Natural killer cell (primary cell): ENCODE data around the gene IGF2R. TPM values are rescaled to one million over a fixed set of nuclear protein-coding genes. Genes with fewer than 3 reads are reported as not detected.
A peak's percentile ranks its signal among the peaks of the same experiment; 100 is the strongest.

Source experiments
- ATAC-seq, 3 donors: fragments of 150-1000 bp in 2 of 3; fragments of 200-7000 bp in 1 of 3; cut with Tn5 transposase; 1 replicate in 1 of 3; 2 replicates in 2 of 3; pipeline ENCODE4 v1.10.0; 2021; ENCODE audit warnings: mild to moderate bottlenecking in 2 of 3, moderate library complexity in 2 of 3
- DNase-seq, 2 donors: peaks; one replicate each; pipeline versions ENCODE4 v3.0.0 to v3.0.0-alpha.2; 2013 to 2021; ENCODE audit warnings: mixed read lengths in 1 of 2
- H3K27ac ChIP-seq: one replicate; pipeline ENCODE4 v1.5.1; 2013; ENCODE audit warnings: mild to moderate bottlenecking, low read length
- H3K27me3 ChIP-seq: one replicate; pipeline ENCODE4 v1.6.1; 2013; ENCODE audit warnings: low read length; ENCODE audit not compliant: control insufficient read depth, insufficient read depth
- H3K36me3 ChIP-seq: one replicate; pipeline ENCODE4 v1.6.1; 2013; ENCODE audit warnings: low read length; ENCODE audit not compliant: control insufficient read depth, insufficient read depth
- H3K4me1 ChIP-seq: one replicate; pipeline ENCODE4 v1.6.1; 2013; ENCODE audit warnings: low read length; ENCODE audit not compliant: control insufficient read depth, insufficient read depth
- H3K4me3 ChIP-seq: one replicate; pipeline ENCODE4 v1.5.1; 2013; ENCODE audit warnings: low read length
- H3K9me3 ChIP-seq: one replicate; pipeline ENCODE4 v1.6.1; 2013; ENCODE audit warnings: low read length; ENCODE audit not compliant: control insufficient read depth, insufficient read depth
- H3K27ac Mint-ChIP-seq, 2 donors: one replicate each; pipeline ENCODE4 v1.8.0; 2022; ENCODE audit warnings: mild to moderate bottlenecking in 2 of 2, mixed read lengths in 2 of 2, moderate library complexity in 1 of 2
- H3K27me3 Mint-ChIP-seq, 2 donors: one replicate each; pipeline ENCODE4 v1.8.0; 2022; ENCODE audit warnings: low read depth in 2 of 2, mixed read lengths in 2 of 2
- H3K36me3 Mint-ChIP-seq: one replicate; pipeline ENCODE4 v1.8.0; 2022; ENCODE audit warnings: mixed read lengths
- H3K4me1 Mint-ChIP-seq, 2 donors: one replicate each; pipeline ENCODE4 v1.8.0; 2022; ENCODE audit warnings: mixed read lengths in 2 of 2
- H3K4me3 Mint-ChIP-seq: one replicate; pipeline ENCODE4 v1.8.0; 2022; ENCODE audit warnings: mild to moderate bottlenecking, moderate library complexity, mixed read lengths
- H3K9me3 Mint-ChIP-seq, 2 donors: one replicate each; pipeline ENCODE4 v1.8.0; 2022; ENCODE audit warnings: mixed read lengths in 2 of 2
- WGBS: methylation state at CpG from one replicate; pipeline ENCODE4 v1.1.7; 2013; ENCODE audit warnings: missing lambda C conversion rate; ENCODE audit not compliant: insufficient coverage; 5-methylcytosine and 5-hydroxymethylcytosine counted together
- intact Hi-C: fragments of 100-400 bp; cut with micrococcal nuclease; formaldehyde crosslinking; loops from one replicate; pipeline ENCODE4 v1.14.2; 2022
- total RNA-seq, 4 donors: library from RNA; stranded (reverse); fragments of 120-200 nt in 1 of 4; gene quantifications; one replicate each; pipeline versions ENCODE4 v1.2.3 to v1.2.4, GENCODE V29; 2013 to 2022
- TF ChIP-seq, protein P1 (sequence below): fragments of 200-600 bp; IDR thresholded peaks from one replicate; pipeline ENCODE4 v1.8.0; 2022; ENCODE audit warnings: antibody characterized with exemption

Gene IGF2R
- total RNA-seq, 3 donors from 2014 or later (not counting 1 experiment from before 2014, with no cell fraction given): 208 to 282 (median 253) TPM

DNA sequence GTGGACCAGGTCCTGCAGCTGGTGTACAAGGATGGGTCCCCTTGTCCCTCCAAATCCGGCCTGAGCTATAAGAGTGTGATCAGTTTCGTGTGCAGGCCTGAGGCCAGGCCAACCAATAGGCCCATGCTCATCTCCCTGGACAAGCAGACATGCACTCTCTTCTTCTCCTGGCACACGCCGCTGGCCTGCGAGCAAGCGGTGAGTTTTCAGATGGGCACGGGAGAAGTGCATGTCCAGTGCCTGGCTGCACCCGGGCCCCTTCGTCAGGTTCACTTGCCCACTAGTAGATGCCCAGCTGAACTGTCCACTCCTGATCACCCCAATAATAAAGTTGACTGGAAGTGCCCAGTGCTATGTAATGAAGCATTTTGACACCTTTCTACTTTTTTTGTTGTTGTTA lies 104.4 kb downstream of the IGF2R start:
- Mint-ChIP-seq H3K9me3 (no peaks in the 10 kb centered on the region), H3K4me3 (no peak overlapping the region), H3K36me3 (peaks cover 25% of the 10 kb centered on the region), H3K4me1 (peaks cover 21 to 39% of the 10 kb centered on the region in 2 donors), H3K27me3 (no peaks in the 10 kb centered on the region), H3K27ac (peak overlapping the region; percentile 25 to 31)
- TF ChIP-seq, protein P1, sequence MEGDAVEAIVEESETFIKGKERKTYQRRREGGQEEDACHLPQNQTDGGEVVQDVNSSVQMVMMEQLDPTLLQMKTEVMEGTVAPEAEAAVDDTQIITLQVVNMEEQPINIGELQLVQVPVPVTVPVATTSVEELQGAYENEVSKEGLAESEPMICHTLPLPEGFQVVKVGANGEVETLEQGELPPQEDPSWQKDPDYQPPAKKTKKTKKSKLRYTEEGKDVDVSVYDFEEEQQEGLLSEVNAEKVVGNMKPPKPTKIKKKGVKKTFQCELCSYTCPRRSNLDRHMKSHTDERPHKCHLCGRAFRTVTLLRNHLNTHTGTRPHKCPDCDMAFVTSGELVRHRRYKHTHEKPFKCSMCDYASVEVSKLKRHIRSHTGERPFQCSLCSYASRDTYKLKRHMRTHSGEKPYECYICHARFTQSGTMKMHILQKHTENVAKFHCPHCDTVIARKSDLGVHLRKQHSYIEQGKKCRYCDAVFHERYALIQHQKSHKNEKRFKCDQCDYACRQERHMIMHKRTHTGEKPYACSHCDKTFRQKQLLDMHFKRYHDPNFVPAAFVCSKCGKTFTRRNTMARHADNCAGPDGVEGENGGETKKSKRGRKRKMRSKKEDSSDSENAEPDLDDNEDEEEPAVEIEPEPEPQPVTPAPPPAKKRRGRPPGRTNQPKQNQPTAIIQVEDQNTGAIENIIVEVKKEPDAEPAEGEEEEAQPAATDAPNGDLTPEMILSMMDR: no peak
- Histone ChIP-seq H3K27me3 (no peaks in the 10 kb centered on the region), H3K4me1 (peaks cover 28% of the 10 kb centered on the region), H3K36me3 (peaks cover 95% of the 10 kb centered on the region), H3K9me3 (no peaks in the 10 kb centered on the region), H3K4me3 (no peak overlapping the region), H3K27ac (no peak overlapping the region)
- WGBS: 91% methylated on average over 9 of the region's 9 CpGs
- intact Hi-C loops: loop anchor here (10.0 kb wide), 1 partner anchor 208 kb away; no protein-coding TSS in a partner anchor
- ATAC-seq: no peak
- no peak for DNase-seq

- no peak for DNase-seq
- Mint-ChIP-seq H3K36me3 (peaks cover 26% of the 10 kb centered on the region), H3K27me3 (no peaks in the 10 kb centered on the region), H3K4me1 (peaks cover 5 to 13% of the 10 kb centered on the region in 2 donors), H3K4me3 (no peak overlapping the region), H3K9me3 (no peaks in the 10 kb centered on the region), H3K27ac (peak overlapping the region in 1 of 2 donors; percentile 23)
- Histone ChIP-seq H3K27ac (no peak overlapping the region), H3K36me3 (peaks cover 95% of the 10 kb centered on the region), H3K4me3 (no peak overlapping the region), H3K4me1 (peaks cover under 1% of the 10 kb centered on the region), H3K27me3 (no peaks in the 10 kb centered on the region), H3K9me3 (no peaks in the 10 kb centered on the region)
- 100% methylated on average over 5 of the region's 5 CpGs for WGBS
- TF ChIP-seq, protein P1: no peak
- intact Hi-C loops: loop anchor here (10.0 kb wide), 1 partner anchor 211 kb away; no protein-coding TSS in a partner anchor
- no peak for ATAC-seq
Measured at GRCh38 chr6:160076009-160076408, 107.1 kb downstream of the IGF2R start.

DNA sequence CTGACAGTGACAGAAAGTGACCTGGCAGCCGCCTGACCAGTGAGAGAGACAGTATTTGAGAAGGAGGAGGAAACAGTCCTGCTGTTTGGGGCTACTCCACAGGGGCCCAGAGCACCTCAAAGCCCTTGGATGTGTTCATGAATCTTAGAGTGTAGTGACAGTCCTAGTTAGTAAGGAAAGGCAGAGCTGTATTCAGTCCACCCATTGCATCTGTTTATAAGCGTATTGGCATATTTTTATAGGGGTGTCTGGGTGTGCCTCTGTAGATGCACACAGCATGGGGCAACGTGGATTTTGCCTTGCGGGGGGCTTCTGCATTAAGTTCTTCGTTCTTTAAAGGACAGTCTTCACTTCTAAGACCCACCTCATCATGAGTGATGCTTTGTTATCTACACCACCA lies 108.1 kb downstream of the IGF2R start:
- Mint-ChIP-seq H3K9me3 (no peaks in the 10 kb centered on the region), H3K36me3 (peaks cover 31% of the 10 kb centered on the region), H3K4me1 (peaks cover 0 to 13% of the 10 kb centered on the region in 2 donors), H3K27ac (peak overlapping the region; percentile 22 to 74), H3K27me3 (no peaks in the 10 kb centered on the region), H3K4me3 (no peak overlapping the region)
- H3K4me1 ChIP-seq: no peaks in the 10 kb centered on the region
- ATAC-seq (no peak), DNase-seq (no peak)
- 90% methylated on average over 5 of the region's 5 CpGs for WGBS
- H3K9me3 ChIP-seq: no peaks in the 10 kb centered on the region
- H3K27ac ChIP-seq: no peak overlapping the region
- intact Hi-C loops: loop anchor here (10.0 kb wide), 1 partner anchor 212 kb away; no protein-coding TSS in a partner anchor
- TF ChIP-seq, protein P1: no peak
- H3K4me3 ChIP-seq: no peak overlapping the region
- no peaks in the 10 kb centered on the region for H3K27me3 ChIP-seq
- H3K36me3 ChIP-seq: peaks cover 94% of the 10 kb centered on the region

- ATAC-seq: no peak
- Mint-ChIP-seq H3K27ac (peak overlapping the region in 1 of 2 donors; percentile 22), H3K4me3 (no peak overlapping the region), H3K36me3 (peaks cover 34% of the 10 kb centered on the region), H3K9me3 (no peaks in the 10 kb centered on the region), H3K4me1 (peaks cover 1 to 9% of the 10 kb centered on the region in 2 donors), H3K27me3 (no peaks in the 10 kb centered on the region)
- no peaks in the 10 kb centered on the region for H3K4me1 ChIP-seq
- H3K4me3 ChIP-seq: no peak overlapping the region
- H3K27ac ChIP-seq: no peak overlapping the region
- no peaks in the 10 kb centered on the region for H3K9me3 ChIP-seq
- H3K27me3 ChIP-seq: no peaks in the 10 kb centered on the region
- intact Hi-C loops: loop anchor here (10.0 kb wide), 1 partner anchor 213 kb away; no protein-coding TSS in a partner anchor
- TF ChIP-seq, protein P1: no peak
- DNase-seq: no peak
- H3K36me3 ChIP-seq: peaks cover 91% of the 10 kb centered on the region
- WGBS: 100% methylated on average over 1 of the region's 2 CpGs
Measured at GRCh38 chr6:160077526-160077925, 108.6 kb downstream of the IGF2R start.
